AG04450 (cell line): ENCODE results near the gene GSTM2. TPM values are rescaled to one million over a fixed set of nuclear protein-coding genes. Genes with fewer than 3 reads are reported as not detected.

ENCODE experiments used
- CTCF ChIA-PET: fragments of 300-600, 350-600 bp; formaldehyde crosslinking; extraction: SDS; loops from one replicate; lab custom pipeline; 2022; ENCODE audit warnings: antibody characterized with exemption, inconsistent platforms; lab: Charles Lee
- POLR2A ChIA-PET: fragments of 350-600 bp; formaldehyde crosslinking; extraction: SDS; loops from one replicate; lab custom pipeline; 2021; ENCODE audit warnings: antibody characterized with exemption, inconsistent platforms; lab: Yijun Ruan, JAX
- DNase-seq: peaks from one replicate; pipeline ENCODE4 v3.0.0-alpha.2; 2011; ENCODE audit warnings: low read depth, low spot score
- H3K27ac ChIP-seq: one replicate; pipeline ENCODE4 v1.5.1; 2012; ENCODE audit warnings: low read depth, low read length, control low read depth
- H3K27me3 ChIP-seq: one replicate; pipeline ENCODE4 v1.6.0; 2012; ENCODE audit warnings: low read length; ENCODE audit not compliant: control insufficient read depth, insufficient read depth
- H3K4me3 ChIP-seq: 2 replicates; pipeline ENCODE4 v1.5.1; 2011; ENCODE audit warnings: mild to moderate bottlenecking, low read depth, low read length, control low read depth
- H3K9me3 ChIP-seq: 2 replicates; pipeline ENCODE4 v1.5.1; 2012; ENCODE audit warnings: low read length; ENCODE audit not compliant: control insufficient read depth, insufficient read depth
- polyA minus RNA-seq: library from RNA; depleted of rRNA, polyadenylated mRNA; stranded (reverse); fragments of >200 nt; gene quantifications from 2 replicates; pipeline ENCODE4 v1.2.3, GENCODE V29; 2011; rRNA and poly(A)+ RNA removed
- polyA plus RNA-seq: library from polyadenylated mRNA; depleted of rRNA; stranded (reverse); fragments of >200 nt; gene quantifications from 2 replicates; pipeline ENCODE4 v1.2.3, GENCODE V29; 2011; rRNA removed
- TF ChIP-seq, protein P1 (sequence below): IDR thresholded peaks from 2 replicates; pipeline ENCODE4 v1.5.1; 2011; ENCODE audit warnings: low read depth, low read length, control low read depth, inconsistent platforms

The GSTM2 gene
- 90.2 and 93.8 TPM in 2 replicates for polyA plus RNA-seq
- polyA minus RNA-seq, result 43.4 and 43.6 TPM in 2 replicates

GRCh38 chr1:109667452-109668122, at the start of gene GSTM2:
GSTM2 (plus strand) TSS chr1:109668057; CDS start chr1:109668116, 59 bp downstream.
- CTCF ChIA-PET, result interaction anchor here (1.0 to 1.1 kb wide), 3 partner anchors 25 to 106 kb away, joined by 3 to 6 read pairs (median 3); no protein-coding TSS in a partner anchor
- H3K27me3 ChIP-seq, result no peaks in the 10 kb centered on the region
- no peaks in the 10 kb centered on the region for H3K9me3 ChIP-seq
- POLR2A ChIA-PET, result no interaction called here
- DNase-seq, result peak; percentile 57
- TF ChIP-seq, protein P1, sequence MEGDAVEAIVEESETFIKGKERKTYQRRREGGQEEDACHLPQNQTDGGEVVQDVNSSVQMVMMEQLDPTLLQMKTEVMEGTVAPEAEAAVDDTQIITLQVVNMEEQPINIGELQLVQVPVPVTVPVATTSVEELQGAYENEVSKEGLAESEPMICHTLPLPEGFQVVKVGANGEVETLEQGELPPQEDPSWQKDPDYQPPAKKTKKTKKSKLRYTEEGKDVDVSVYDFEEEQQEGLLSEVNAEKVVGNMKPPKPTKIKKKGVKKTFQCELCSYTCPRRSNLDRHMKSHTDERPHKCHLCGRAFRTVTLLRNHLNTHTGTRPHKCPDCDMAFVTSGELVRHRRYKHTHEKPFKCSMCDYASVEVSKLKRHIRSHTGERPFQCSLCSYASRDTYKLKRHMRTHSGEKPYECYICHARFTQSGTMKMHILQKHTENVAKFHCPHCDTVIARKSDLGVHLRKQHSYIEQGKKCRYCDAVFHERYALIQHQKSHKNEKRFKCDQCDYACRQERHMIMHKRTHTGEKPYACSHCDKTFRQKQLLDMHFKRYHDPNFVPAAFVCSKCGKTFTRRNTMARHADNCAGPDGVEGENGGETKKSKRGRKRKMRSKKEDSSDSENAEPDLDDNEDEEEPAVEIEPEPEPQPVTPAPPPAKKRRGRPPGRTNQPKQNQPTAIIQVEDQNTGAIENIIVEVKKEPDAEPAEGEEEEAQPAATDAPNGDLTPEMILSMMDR, result no peak
- H3K4me3 ChIP-seq, result peak within 1 kb of the TSS; percentile 65
- H3K27ac ChIP-seq, result no peak within 1 kb of the TSS

DNA sequence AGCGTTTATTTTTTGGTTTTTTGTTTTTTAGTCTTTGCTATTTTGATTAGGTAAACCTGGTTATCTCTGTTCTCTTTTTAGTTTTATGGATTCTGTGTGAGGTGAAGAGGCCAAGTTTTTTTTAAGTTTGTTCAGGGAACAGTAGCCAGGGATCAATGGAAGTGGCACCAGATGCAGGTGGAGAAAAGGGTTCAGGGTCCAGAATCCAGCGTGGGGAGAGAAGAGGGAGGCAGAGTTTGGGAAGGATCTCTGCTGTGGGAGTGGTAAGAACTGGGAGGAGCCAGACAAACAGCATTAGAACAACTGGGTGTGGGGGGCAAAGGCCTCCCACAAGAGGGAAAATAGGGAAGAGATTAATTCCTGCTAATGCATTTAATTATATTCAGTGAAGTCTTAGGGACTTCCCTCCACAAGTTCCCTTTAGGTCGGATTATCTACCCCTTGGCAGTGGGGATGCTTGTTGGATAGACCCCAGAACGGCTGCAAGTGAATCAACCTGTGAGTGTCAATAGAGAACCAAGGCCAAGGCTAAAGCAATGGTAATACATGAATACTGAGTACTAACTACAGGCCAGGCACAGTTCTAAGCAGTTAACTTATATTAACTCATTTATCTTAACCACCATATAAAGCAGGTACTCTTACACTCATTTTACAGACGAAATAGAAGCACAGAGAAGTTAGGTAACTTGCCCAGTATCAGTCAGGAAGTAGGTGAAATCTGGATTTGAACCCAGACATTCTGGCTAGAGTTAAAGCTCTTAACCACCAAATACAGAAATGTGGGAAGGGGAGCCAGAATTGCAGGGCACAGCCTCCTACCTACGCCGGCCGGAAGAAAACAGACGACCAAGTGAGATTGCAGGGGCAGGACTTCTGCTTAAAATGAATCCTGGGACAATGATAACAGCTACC, 48.9 kb upstream of the GSTM2 start:
- DNase-seq, result no peak
- Histone ChIP-seq H3K27me3 (no peaks in the 10 kb centered on the region), H3K27ac (peak overlapping the region; percentile 97), H3K9me3 (no peaks in the 10 kb centered on the region; the same call in 1 of the 2 replicates), H3K4me3 (peak overlapping the region; percentile 95)
- ChIA-PET CTCF (interaction anchor here (0.7 to 3.2 kb wide), 4 partner anchors 12 to 155 kb away, joined by 3 to 12 read pairs (median 6); no protein-coding TSS in a partner anchor), POLR2A (interaction anchor here (1.0 to 2.7 kb wide), 3 partner anchors 8 to 70 kb away, joined by 3 to 24 read pairs (median 19); partner anchors contain the start of gene GNAI3)
- TF ChIP-seq, protein P1, result no peak

DNA sequence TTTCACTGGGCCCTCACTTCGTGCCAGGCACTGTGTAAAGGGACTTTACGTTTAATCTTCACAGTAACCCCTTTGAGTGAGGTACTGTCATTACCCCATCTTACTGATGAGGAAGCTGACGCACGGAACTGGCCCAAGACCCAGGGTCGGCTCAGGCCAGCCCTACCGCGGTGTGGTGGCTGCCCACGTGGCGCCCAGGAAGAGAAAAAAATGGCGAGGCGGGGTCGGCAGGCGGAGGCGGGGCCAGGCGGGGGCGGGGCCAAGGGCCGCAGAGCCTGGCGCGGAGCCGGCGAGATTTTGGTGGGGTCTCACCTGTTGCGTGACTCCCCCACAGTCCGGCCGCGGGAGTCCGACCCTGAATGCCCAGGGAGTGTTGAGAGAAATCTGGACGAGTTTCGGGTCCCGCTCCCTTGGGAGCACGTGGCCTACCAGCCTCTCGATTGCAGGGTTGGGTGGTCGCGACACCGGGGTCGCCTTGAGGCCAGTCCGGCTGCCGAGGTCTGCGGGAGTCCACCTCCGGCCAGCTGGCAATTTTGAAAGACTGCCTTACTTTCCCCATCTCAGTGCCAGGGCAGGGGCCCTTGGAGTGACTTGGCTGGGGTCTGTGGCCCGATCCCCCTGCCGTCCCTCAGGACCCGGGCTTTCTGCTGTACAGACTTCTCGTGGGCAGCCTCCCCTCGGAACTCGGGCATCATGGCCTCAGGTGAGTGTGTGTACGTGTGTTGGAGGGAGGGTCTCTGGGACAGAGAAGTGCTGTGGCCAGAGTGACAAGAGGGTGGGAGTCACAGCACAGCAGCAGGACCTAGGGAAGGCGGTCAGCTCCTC, 48.1 kb upstream of the GSTM2 start, which contains the start of the genes AMPD2 and GNAT2:
TSS of gene AMPD2 (plus strand) at position 262 of the 825 bp plus-strand sequence. CDS start 1,339 bp downstream, outside the sequence.
TSS of gene GNAT2 (minus strand) at position 41 of the 825 bp plus-strand sequence. CDS start 6,746 bp downstream, outside the sequence.
- Histone ChIP-seq H3K9me3 (no peaks in the 10 kb centered on the region; the same call in 1 of the 2 replicates), H3K27ac (peak within 1 kb of the TSS; percentile 97), H3K4me3 (peak within 1 kb of the TSS; percentile 95), H3K27me3 (no peaks in the 10 kb centered on the region)
- DNase-seq, result peak; percentile 59
- POLR2A ChIA-PET, result interaction anchor here (1.0 to 2.3 kb wide), 4 partner anchors 9 to 71 kb away, joined by 3 to 24 read pairs (median 4); partner anchors contain the start of gene GNAI3
- TF ChIP-seq, protein P1, result no peak
- CTCF ChIA-PET, result interaction anchor here (0.7 to 3.2 kb wide), 6 partner anchors 10 to 154 kb away, joined by 3 to 12 read pairs (median 5); no protein-coding TSS in a partner anchor

- Histone ChIP-seq H3K9me3 (no peaks in the 10 kb centered on the region; the same call in 1 of the 2 replicates), H3K27ac (peak overlapping the region; percentile 97), H3K4me3 (peak overlapping the region; percentile 95), H3K27me3 (no peaks in the 10 kb centered on the region)
- TF ChIP-seq, protein P1, result no peak
- ChIA-PET CTCF (interaction anchor here (1.3 to 3.2 kb wide), 4 partner anchors 10 to 74 kb away, joined by 4 to 12 read pairs (median 7); no protein-coding TSS in a partner anchor), POLR2A (interaction anchor here (0.6 to 2.3 kb wide), 4 partner anchors 10 to 291 kb away, joined by 3 to 24 read pairs (median 4); partner anchors contain the start of gene GNAI3)
- no peak for DNase-seq
Observed at GRCh38 chr1:109620401-109620791, 47.5 kb upstream of the GSTM2 start.
